Measurements from ENCODE around the gene C4orf50. TPM values are rescaled to one million over a fixed set of nuclear protein-coding genes. Genes with fewer than 3 reads are reported as not detected.

Gene C4orf50
- total and polyA plus RNA-seq, 2 of the 4 experiments (the other 2 are of a cell fraction), result not detected

- Histone ChIP-seq H4K20me1 (ENCODE audit: insufficient read depth, low read length) (no peaks in the 10 kb centered on the region), H3K56ac (ENCODE audit: extremely low read depth, insufficient read depth, low read length) (no peak overlapping the region), H2AK9ac (replicated peaks; ENCODE audit: low read depth, low read length, poor library complexity) (no peak overlapping the region), H3K36me3 (ENCODE audit: control insufficient read depth, insufficient read depth, low read length) (no peaks in the 10 kb centered on the region), H3K18ac (ENCODE audit: low read depth, low read length) (no peak overlapping the region), H3K4ac (ENCODE audit: low read depth, low read length) (no peak overlapping the region), H3K14ac (replicated peaks; ENCODE audit: low read depth, low read length) (no peak overlapping the region), H2BK120ac (ENCODE audit: low read depth, low read length) (no peak overlapping the region), H3K4me2 (ENCODE audit: low read depth, low read length) (no peak overlapping the region), H4K91ac (ENCODE audit: insufficient read depth, low read depth, low read length) (no peak overlapping the region), H3K4me1 (ENCODE audit: control insufficient read depth, insufficient read depth, low read length) (no peaks in the 10 kb centered on the region), H4K8ac (ENCODE audit: low read depth in 2 of 2, low read length in 2 of 2) (no peak overlapping the region), H2BK15ac (ENCODE audit: low read depth, low read length) (no peak overlapping the region), H3K9me1 (ENCODE audit: insufficient read depth, low read length) (no peaks in the 10 kb centered on the region), H3K4me3 (ENCODE audit: insufficient read depth, low read depth, low read length) (no peak overlapping the region), H2BK20ac (ENCODE audit: low read depth, low read length) (no peak overlapping the region), H4K5ac (ENCODE audit: low read depth, low read length) (no peak overlapping the region), H3K23ac (ENCODE audit: low read depth, low read length) (no peak overlapping the region), H3K79me1 (ENCODE audit: low read depth in 1 of 2, low read length in 2 of 2) (no peaks in the 10 kb centered on the region), H3K9me3 (ENCODE audit: control insufficient read depth, insufficient read depth, low read length) (peaks cover 1% of the 10 kb centered on the region; the same call in 1 of the 2 replicates), H3K27ac (ENCODE audit: insufficient read depth, low read length) (no peak overlapping the region), H2BK5ac (ENCODE audit: low read depth, low read length, poor library complexity, severe bottlenecking) (no peak overlapping the region), H2AK5ac (ENCODE audit: low read depth, low read length) (no peak overlapping the region), H3K9ac (ENCODE audit: low read depth, low read length) (no peak overlapping the region), H3K27me3 (ENCODE audit: control insufficient read depth, insufficient read depth, low read length) (no peaks in the 10 kb centered on the region), H2AFZ (replicated peaks; ENCODE audit: low read length, poor library complexity) (no peak overlapping the region)
- dilution Hi-C loops (cut with HindIII; ENCODE audit: low sequenced_read_pairs, unreplicated experiment) (no loop called here), in situ Hi-C loops (cut with MboI; ENCODE audit: low sequenced_read_pairs) (loop anchor here (25.0 kb wide), 2 partner anchors 93 to 393 kb away; no protein-coding TSS in a partner anchor), intact Hi-C loops (cut with micrococcal nuclease) (no loop called here)
- ATAC-seq (ENCODE audit: low read depth) (no peak), DNase-seq (no peak)
- CTCF ChIA-PET, result no interaction called here
- 54% methylated on average over 5 of the region's 7 CpGs; no CpG with 5 or more reads in 1 of the 2 experiments for WGBS, 2 experiments (ENCODE audit: extremely low coverage in 2 of 2, insufficient read length in 1 of 2)
- POLR2A ChIA-PET (ENCODE audit: unreplicated experiment), result no interaction called here
- no TSS peak for BruUV-seq (replicated peaks)
- TF ChIP-seq MXI1 (IDR thresholded peaks at IDR 0.05; ENCODE audit: borderline replicate concordance, low read depth, low read length), result no peak
- TF ChIP-seq RAD21 (IDR thresholded peaks at IDR 0.05; ENCODE audit: low read length), result no peak
- TF ChIP-seq FOS (IDR thresholded peaks at IDR 0.05; ENCODE audit: low read depth, low read length), result no peak
- TF ChIP-seq RCOR1 (IDR thresholded peaks at IDR 0.05; ENCODE audit: insufficient replicate concordance, low read length), result no peak
- no peak for TF ChIP-seq USF2 (IDR thresholded peaks at IDR 0.05; ENCODE audit: low read depth, low read length)
- no peak for TF ChIP-seq BHLHE40 (IDR thresholded peaks at IDR 0.05; ENCODE audit: low read depth, low read length)
- TF ChIP-seq RFX5 (IDR thresholded peaks at IDR 0.05; ENCODE audit: low read depth, low read length), result no peak
- TF ChIP-seq POLR2A (IDR thresholded peaks at IDR 0.05; ENCODE audit: low read depth, low read length), result no peak
- TF ChIP-seq MAFK (IDR thresholded peaks at IDR 0.05; ENCODE audit: low read depth, low read length), result no peak
- no peak for TF ChIP-seq ELK1 (IDR thresholded peaks at IDR 0.05; ENCODE audit: borderline replicate concordance, low read depth, low read length)
Measured at GRCh38 chr4:6043843-6044242, 25.6 kb upstream of the C4orf50 start.

Measured in IMR-90 (cell line).